HG02678 (cell line): ENCODE results near the gene ZNF473.

Experiments used
- ATAC-seq: cut with Tn5 transposase; IDR thresholded peaks from one replicate; pipeline ENCODE4 v1.9.1; 2021; ENCODE audit warnings: mild to moderate bottlenecking, moderate library complexity; ENCODE audit not compliant: unreplicated experiment

ZNF473 gene

DNA sequence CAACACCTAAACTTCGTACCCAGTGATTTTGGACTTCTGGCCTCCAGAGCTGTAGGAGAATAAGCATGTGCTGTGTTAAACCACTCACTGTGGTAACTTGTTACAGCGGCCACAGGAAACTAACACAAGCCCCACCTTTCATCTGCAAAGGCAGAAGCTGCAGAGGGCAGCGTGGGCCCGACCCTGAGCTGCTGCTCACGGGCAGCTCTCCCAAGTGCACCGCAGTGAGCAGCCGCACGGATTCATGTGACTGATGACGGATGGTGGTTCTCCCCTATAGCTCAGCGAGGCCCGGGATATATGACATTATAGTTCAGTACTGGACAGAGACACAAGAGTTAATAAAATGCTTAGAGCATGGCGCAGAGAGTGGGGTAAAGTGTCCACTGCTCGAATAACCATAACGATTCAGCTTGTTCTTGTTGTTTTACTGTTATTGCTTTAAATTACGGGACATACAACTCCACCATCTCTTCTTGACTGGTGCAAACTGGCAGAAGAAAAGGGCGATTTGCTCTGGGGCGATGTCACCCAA lies 22.5 kb upstream of the ZNF473 start:
- no peak for ATAC-seq

DNA sequence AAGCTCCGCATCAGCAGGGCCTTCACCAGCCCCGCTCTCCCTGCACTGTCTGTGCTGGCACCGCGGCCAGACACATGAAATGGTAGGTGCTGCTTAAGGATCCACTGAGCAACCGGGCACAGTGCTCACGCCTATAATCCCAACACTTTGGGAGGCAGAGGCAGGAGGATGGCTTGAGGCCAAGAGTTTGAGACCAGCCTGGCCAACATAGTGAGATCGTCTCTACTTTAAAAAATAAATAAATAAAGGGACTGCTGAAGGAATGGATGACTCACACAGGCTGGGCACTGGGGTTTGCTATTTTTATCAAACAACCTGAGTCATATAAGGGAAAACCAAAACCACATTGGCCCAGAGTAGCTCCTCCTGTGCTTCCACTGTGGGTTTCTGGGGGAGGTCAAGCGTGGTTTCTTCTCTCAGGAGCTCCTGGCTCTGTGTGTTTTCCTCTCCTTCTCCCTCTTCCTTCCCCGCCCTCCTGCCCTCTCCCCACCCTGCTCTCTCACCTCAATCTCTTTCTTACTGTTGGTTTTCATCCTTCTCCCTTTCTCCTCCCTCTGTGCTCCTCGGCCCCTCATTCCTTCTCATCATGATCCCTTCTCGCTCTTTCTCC lies 21.9 kb upstream of the ZNF473 start:
- ATAC-seq = no peak

DNA sequence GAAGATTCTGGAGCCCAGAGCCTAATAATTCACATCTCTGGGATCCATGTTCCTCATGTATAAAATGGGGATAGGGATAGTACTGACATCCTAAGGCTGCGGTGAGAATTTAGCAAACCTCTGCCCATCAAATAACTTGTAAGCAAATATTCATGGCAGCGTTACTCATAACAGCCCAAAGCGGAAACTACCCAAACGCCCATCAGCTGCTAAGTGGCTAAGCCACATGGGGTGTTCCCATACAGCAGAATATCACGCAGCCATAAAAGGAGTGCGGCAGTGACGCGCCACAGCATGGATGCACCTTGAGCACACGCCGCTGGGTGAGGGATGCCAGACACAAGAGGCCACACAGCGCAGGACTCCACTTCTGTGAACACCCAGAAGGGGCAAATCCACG lies 20.4 kb upstream of the ZNF473 start:
- ATAC-seq = no peak

DNA sequence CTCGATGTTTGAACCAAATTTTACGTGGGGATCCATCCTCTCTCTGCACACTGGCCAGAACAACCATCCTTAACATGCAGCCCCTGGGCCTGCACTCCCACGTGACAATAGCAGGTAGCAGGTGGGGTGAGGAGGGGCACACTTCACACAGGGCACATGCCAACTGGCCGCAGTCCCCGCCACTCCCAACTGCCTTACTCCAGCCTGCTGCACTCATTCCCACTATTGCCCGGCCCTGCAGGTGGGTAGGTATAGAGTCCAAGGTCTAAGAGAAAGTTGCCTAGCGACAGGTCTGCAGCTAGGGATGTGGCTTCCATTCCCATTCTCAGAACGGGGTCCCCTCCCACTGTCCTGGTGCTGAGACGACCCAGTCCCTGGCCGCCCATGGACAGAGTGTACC lies 18.6 kb upstream of the ZNF473 start:
- ATAC-seq = no peak

DNA sequence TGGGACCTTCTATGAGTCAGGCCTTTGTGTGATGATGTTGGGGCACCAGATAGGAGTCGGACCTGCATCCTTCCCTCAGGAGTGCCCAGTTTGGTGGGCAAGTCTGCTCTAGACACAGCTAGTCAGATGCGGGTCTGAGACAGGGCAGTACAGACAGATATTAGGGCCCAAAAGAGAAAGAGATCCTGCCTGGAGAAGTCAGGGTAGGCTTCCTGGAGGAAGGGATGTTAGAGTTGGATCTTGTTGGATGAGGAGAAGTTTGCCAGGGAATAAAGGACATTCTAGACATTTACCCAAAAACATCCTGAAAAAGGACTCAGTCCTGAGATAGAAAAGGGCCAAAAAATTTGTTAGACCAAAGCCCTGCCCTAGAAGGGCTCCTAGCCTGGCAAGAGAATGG lies 17.9 kb upstream of the ZNF473 start:
- ATAC-seq = no peak

DNA sequence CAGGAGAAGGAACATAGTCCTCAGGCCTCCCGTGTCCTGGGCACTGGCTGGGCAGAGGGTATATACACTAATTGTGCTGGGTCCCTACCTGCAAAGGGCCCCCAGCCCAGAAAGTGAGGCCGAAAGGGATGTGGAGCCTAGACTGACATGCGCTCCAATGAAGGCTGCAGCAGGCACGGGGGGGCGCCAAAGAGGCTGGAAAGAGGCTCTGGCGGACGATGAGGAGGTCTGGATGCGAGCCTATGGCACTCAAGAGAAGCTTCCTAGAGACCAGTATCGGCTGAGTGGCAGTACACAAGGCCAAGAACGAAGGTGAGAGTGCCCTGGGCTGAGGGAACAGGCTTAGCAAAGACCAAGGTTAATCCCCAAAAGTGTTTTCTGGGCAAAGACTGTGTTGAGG lies 17.3 kb upstream of the ZNF473 start:
- no peak for ATAC-seq

DNA sequence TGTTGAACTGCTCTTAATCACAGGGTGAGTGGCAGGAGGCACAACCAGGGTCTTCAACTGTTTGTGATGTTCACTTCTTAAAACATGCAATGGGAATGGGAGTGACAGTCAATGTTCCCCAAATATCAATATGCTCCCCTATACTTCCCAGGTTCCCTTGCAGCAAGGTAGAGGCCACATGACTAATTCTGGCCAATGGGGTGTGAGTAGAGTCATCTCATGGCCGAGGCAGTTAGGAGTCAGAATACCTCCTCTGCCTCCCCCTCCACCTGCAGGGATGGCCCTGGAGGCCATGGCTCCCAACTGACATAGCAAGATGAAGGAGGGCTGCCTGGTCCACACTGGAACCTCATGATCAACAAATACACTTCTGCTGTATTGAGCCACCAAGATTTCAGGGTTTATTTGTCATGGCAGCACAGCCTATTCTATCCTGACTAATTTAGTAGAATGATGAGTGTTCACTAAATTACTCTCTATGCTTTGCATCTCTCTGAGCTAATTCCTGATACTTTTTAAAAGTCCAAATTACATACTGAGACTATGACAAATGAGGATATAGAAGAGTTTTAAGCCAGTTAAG lies 9.5 kb upstream of the ZNF473 start:
- no peak for ATAC-seq

DNA sequence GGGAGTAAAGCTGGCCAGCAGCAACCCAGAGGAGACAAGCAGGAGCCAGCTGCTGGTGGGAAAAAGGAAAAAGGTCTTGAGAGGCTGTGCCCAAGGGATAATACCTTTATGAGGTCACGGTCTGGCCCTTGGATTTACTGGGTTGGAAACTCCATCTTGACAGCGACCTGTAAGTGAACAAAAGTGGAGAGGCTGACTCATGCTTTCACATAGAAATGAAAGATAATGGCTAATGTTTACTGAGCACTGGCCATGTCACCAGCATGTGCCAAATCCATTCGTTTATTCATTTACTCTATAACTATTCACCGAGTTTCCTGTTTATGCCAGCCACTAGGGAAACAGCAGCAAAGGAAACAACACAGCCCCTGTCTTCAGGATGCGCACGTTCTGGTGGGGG lies 5.3 kb upstream of the ZNF473 start:
- no peak for ATAC-seq

DNA sequence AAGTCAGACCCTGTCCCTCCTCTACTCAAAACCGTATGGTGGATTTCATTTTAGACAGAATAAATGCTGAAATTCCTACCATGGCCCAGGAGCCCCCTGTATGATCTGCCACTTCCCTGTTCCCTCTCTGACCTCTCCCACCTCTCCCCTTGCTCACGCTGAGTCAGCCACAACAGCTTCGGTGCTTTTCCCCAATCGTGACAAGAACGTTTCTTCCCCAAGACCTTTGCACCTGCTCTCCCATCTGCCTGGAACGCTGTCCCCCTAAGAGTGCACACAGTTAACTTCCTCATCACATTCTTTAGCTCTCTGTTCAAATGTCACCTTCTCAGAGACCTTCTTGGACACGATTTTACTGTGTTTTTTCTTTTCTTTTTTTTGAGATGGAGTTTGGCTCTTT lies 3.0 kb upstream of the ZNF473 start:
- ATAC-seq = no peak

DNA sequence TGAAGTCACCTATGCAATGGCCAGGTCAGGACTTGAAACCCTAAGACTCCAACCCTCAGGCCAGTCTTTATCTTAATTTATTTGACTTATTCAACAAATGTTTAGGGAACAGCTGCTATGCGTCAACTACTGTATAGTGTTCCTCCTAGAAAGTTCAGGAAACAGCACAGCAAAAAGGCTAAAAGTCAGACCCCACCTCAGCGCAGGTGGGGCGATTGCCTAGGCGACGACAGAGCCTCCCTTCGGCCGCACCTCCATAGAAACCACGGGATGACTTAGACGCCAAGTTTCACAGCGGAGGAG lies 1.1 kb upstream of the ZNF473 start:
- no peak for ATAC-seq

DNA sequence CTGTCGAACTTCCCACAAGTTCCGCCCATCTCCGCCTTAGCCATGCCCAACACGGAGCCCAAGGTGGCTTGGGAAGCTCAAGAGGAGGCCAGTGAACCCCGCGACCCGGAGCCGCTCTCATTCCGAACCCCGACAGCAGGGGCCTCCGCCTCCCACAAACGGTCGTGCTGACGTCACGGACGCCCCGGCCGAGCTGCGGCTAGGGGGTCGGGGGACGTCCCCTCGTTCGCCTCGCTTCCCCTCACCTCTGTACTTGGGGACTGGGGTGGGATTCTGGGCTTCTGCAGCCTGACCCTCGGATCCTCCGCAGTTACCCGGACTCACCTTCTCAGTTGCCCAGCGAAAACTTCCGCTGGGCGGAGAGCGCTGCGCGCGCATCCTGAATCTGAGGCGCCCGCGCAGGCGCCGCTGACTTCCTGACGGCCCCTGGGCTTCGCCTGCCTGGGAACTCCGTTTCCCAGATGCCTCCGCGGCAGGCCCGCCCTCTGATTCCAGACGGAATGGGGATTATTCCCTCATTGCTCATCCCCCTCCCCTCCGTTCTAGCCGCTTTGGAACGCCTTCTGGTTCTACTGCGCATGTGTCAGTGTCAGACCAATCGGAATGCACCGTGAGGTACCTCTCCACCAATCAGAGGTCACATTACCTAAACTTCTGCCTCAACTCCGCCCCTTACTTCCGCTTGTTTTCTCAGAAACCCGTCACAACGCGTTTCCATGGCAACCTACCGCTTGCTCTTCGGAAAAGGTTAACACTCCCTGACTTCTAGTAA lies 597 bp upstream of the ZNF473 start, which contains the start of gene VRK3:
TSS of gene VRK3 (minus strand) at position 351 of the 772 bp plus-strand sequence. CDS start 9,210 bp downstream, outside the sequence.
- ATAC-seq = peak; percentile 87

DNA sequence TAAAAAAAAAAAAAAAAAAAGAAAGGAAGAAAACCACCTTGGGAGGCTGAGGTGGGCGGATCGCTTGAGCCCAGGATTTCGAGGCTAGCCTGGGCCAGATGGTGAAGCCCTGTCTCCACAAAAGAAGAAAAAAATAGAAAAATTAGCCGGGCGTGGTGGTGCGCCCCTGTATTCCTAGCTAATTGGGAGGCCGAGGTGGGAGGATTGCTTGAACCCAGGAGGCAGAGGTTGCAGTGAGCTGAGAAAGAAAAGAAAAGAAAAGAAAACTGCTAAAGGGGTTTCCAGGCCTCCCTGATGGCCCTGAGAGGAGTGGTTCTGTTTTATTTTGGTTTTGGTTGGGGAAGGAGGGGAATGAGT lies 723 bp downstream of the ZNF473 start:
- no peak for ATAC-seq

DNA sequence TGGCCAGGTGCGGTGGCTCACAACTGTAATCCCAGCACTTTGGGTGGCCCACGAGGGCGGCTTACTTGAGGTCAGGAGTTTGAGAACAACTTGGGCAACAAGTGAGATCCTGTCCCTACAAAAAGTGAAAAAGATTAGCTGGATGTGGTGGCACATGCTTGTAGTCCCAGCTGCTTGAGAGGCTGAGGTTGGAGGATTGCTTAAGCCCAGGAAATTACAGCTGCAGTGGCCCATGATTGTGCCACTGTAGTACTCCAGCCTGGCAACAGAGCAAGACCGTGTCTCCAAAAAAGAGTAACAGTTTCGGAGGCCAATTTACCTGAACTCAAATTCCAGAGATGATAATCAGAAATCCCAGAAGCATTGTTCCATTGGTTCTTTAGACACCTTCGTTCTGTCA lies 4.4 kb downstream of the ZNF473 start:
- ATAC-seq = no peak

DNA sequence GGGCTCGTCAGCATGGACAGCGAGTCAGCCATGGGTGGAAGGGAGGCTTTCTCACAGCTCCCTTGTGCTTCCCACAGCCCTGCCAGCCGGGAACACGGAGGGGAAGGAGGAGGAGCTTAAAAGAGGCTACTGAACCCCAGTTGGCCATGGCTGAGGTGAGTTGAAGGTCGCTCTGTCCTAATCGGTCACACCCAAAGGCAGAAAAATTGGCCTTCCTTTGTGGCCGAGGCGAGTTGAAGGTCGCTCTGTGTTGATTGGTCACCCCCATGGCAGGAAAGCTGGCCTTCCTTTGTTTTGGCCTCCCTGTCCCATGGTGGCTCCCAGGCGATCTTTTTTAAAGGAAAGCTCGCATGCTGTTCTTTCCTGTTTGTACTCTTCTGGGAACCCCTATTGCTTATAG lies 5.1 kb downstream of the ZNF473 start:
- ATAC-seq = no peak

DNA sequence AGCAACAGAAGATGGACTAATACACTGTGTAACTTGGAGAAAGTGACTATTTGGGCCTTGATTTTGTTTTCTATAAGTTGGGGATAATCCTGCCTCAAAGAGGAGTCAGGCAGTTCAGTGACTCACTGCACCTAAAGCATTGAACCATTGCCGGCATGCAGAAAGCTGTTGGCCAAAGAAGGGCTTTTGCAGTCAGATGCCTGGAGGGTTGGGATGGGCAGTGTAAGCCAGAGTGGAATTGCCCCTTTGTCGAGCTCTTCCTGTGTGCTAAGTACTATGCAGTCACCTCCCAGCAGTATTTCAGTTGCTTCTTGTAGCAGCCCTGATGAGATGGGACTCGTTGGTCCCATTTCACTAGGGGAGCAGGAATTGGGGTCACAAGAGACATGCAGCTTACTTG lies 11.1 kb downstream of the ZNF473 start:
- ATAC-seq = no peak

DNA sequence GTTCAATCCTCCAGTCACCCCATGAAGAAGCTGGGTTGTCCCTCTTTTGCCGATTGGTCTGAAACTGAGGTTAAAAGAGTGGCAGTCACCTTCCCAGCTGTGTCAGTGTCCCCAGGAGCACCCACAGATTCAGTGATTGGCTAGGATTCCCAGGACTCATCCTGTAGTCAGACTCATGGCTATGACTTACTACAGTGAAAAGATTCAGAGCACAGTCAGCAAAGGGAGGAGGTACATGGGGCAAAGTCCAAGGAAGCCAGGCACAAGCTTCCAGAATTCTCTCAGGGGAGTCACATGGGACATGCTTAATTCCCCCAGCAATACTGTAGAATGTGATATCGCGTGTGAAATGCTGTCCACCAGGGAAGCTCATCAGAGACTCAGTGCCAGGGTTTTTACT lies 14.2 kb downstream of the ZNF473 start:
- ATAC-seq = no peak

DNA sequence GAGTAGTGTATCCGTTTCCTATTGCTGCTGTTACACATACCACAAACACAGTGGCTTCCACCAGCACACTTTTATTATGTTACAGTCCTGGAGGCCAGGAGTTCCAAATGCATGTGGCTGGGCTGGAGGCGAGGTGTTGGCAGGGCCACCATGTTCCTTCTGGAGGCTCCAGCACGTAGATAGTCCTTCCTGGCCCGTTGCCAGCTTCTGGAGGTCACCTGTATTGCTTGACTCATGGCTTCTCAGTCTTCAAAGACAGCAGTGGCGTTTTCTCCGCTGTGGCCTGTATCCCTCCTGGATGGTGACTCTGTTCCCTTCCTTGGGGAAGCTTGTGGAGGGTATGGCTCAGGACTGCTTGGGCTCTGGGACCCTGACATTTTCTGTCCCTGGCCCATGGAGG lies 15.2 kb downstream of the ZNF473 start:
- ATAC-seq = no peak

DNA sequence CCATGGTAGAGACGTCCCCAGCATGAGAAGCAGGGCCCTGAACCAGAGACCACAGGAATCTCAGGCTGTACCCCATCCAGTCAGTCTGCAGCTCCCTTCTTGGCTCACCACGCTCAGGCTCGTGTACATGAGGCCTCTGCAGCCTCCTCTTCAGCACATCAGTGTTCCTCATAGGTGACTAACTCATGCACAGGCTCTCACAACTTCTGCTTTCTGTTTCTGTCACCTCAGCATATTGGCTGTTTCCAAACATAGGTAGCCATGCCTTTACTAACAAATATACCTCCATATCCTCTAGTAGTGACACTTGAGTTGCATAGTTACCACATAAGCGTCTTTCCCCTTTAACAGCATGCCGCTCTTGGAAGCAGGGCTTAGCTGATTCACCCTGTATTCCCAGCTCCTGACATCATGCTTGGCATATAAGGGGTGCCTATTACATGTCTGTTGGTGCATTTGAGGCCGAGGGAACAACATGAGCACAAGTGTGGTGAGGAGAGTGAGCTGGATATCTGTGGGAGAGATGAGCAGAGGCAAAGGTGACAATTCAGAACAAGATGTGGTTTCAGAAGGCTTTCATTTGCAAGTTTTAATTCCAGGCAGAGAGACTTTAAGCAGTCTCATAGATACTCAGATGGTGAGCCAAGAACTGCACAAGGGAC lies 16.7 kb downstream of the ZNF473 start:
- ATAC-seq = no peak

DNA sequence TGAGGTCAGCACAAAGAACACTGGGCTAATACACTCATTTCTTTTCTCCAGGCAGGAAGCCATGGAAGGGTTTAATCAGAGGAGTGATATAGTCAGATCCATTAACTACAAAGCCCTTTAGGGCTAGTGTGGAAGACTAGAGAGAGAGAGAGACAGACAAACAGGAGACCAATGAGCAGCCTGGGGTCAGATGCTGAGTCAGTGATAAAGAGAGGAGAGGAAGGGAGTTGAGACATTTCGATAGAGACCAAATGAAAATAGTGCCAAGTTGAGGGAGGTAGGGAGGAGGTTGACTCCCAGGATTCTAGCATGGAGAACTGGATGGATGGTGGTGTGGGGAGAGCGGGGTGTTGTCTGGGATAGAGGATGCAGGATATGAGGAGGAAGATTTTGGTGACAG lies 18.2 kb downstream of the ZNF473 start:
- ATAC-seq = no peak

DNA sequence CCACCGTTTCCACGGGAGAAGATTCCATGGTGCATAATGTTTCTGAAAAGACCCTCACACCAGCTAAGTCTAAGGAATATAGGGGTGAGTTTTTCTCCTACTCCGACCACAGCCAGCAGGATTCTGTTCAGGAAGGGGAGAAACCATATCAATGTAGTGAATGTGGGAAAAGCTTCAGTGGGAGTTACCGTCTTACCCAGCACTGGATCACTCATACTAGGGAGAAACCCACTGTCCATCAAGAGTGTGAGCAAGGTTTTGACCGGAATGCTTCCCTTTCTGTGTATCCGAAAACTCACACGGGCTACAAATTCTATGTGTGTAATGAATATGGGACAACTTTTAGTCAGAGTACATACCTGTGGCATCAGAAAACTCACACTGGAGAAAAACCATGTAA lies 19.1 kb downstream of the ZNF473 start:
- ATAC-seq = no peak

DNA sequence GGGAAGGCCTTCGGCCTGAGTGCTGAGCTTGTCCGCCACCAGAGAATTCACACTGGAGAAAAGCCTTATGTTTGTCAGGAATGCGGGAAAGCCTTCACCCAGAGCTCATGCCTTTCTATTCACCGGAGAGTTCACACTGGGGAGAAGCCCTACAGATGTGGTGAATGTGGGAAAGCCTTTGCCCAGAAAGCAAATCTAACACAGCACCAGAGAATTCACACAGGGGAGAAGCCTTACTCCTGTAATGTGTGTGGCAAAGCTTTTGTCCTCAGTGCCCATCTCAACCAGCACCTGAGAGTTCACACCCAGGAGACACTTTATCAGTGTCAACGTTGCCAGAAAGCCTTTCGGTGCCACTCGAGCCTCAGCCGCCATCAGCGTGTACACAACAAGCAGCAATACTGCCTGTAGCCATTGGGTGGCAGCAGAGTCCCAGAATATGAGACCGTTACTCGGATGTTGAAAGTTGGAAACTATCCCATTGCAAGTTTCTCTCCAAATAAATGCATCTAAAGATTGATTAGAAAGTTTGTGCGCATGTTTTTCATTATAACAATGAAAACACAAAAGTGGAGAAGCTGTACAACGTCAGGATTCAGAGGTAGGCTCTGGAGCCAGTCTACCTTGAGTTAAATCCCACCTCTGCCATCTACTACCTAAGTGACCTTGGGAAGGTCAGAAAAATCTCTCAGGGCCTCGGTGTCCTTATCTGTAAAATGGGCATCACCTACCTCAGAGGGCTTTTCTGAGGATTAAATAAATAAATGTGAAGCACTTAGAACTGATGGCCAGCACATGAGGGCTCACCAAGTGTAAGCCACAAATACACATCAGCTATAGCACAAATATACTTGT lies 21.1 kb downstream of the ZNF473 start:
- ATAC-seq = no peak
